ENCODE results near the gene OR6S1. TPM values are rescaled to one million over a fixed set of nuclear protein-coding genes. Genes with fewer than 3 reads are reported as not detected.
A peak's percentile ranks its signal among the peaks of the same experiment; 100 is the strongest.

Gene OR6S1
- total and polyA plus RNA-seq, 10 of the 15 experiments (the other 5 are each of a cell fraction or from before 2014, with no cell fraction given), result 0.22 to 0.67 (median 0.43) TPM; not detected in 4

- ChIA-PET CTCF (interaction anchor here (1.0 to 3.7 kb wide), 8 partner anchors 16 to 58 kb away, joined by 3 to 19 read pairs (median 8); partner anchors contain the start of gene RNASE4), POLR2A (interaction anchor here (1.2 to 2.1 kb wide), 4 partner anchors 10 to 51 kb away, joined by 3 to 8 read pairs (median 4); no protein-coding TSS in a partner anchor), SMC1A (ENCODE audit: uncharacterized antibody, unreplicated experiment) (interaction anchor here (0.9 to 5.2 kb wide), 11 partner anchors 10 to 305 kb away, joined by 3 to 49 read pairs (median 9); partner anchors contain the start of gene RNASE4), RAD21 (ENCODE audit: unreplicated experiment) (interaction anchor here (1.0 to 3.1 kb wide), 8 partner anchors 19 to 289 kb away, joined by 3 to 38 read pairs (median 4); partner anchors contain the start of genes PARP2 and RNASE4)
- Histone ChIP-seq H3K79me2 (ENCODE audit: control insufficient read depth, insufficient read depth, low read length) (no peaks in the 10 kb centered on the region), H3K36me3 (ENCODE audit: control insufficient read depth in 2 of 2, insufficient read depth in 2 of 2, low read length in 1 of 2) (no peaks in the 10 kb centered on the region), H3K27ac (ENCODE audit: control insufficient read depth, insufficient read depth) (no peak overlapping the region), H3K4me1 (ENCODE audit: control insufficient read depth, insufficient read depth, low read length) (peaks cover 7% of the 10 kb centered on the region; the same call in 1 of the 2 replicates), H3K4me2 (ENCODE audit: control insufficient read depth, insufficient read depth) (peak overlapping the region; percentile 99), H4K20me1 (ENCODE audit: control insufficient read depth, insufficient read depth) (no peaks in the 10 kb centered on the region), H2AFZ (ENCODE audit: control insufficient read depth, low read depth, low read length) (peak overlapping the region; percentile 25), H3K27me3 (replicated peaks in 1 of 2; ENCODE audit: control insufficient read depth in 2 of 2, insufficient read depth in 2 of 2, low read length in 1 of 2) (peaks cover 0 to 2% of the 10 kb centered on the region in 2 experiments; a peak in 1 of 4 replicates), H3K9me3 (replicated peaks; ENCODE audit: control insufficient read depth, insufficient read depth, low read length) (no peaks in the 10 kb centered on the region), H3K9ac (ENCODE audit: control insufficient read depth, insufficient read depth, low read length) (peak overlapping the region; percentile 51), H3K4me3 (peak overlapping the region; percentile 88; the same call in 1 of the 2 replicates)
- intact Hi-C loops (cut with micrococcal nuclease; ENCODE audit: unreplicated experiment), result loop anchor here (2.0 kb wide), 1 partner anchor 30 kb away; no protein-coding TSS in a partner anchor
- DNase-seq (ENCODE audit: low read depth, low spot score), result no peak
- in situ Hi-C loops (cut with MboI), result loop anchor here (5.0 kb wide), 1 partner anchor 50 kb away; the partner anchor contains the start of gene RNASE4
- under 1% methylated on average over 19 of the region's 19 CpGs for WGBS (ENCODE audit: insufficient coverage, insufficient replicate concordance, low lambda C conversion rate, missing lambda C conversion rate)
- BruUV-seq (replicated peaks), result no TSS peak
- peak; percentile 57 for ATAC-seq
- no peak for FAIRE-seq
- no peak; the same call in 1 of the 2 replicates for TF ChIP-seq ZBTB40 (IDR thresholded peaks at IDR 0.05; ENCODE audit: borderline replicate concordance)
- TF ChIP-seq BACH1 (IDR thresholded peaks at IDR 0.05; ENCODE audit: borderline replicate concordance), result 0 out of 2 replicates have a peak, but pooled peaks have one; percentile 10
- no peak for TF ChIP-seq ATF2 (IDR thresholded peaks at IDR 0.05; ENCODE audit: low read length)
- no peak for TF ChIP-seq MTA3 (IDR thresholded peaks at IDR 0.05; ENCODE audit: borderline replicate concordance, low read length)
- TF ChIP-seq RAD51 (IDR thresholded peaks at IDR 0.05), result no peak
- no peak for TF ChIP-seq BRCA1 (IDR thresholded peaks at IDR 0.05; ENCODE audit: low read depth, low read length)
- TF ChIP-seq TAF1 (IDR thresholded peaks at IDR 0.05; ENCODE audit: borderline replicate concordance, low read depth, low read length), result no peak
- TF ChIP-seq GABPA (IDR thresholded peaks at IDR 0.05; ENCODE audit: low read depth), result no peak
- no peak for TF ChIP-seq CHD1 (IDR thresholded peaks at IDR 0.05; ENCODE audit: low read depth, low read length)
- no peak for TF ChIP-seq FOXK2 (IDR thresholded peaks at IDR 0.05)
- TF ChIP-seq MAX (IDR thresholded peaks at IDR 0.05; ENCODE audit: low read depth, low read length), result 0 out of 2 replicates have a peak, but pooled peaks have one; percentile 21
Measured at GRCh38 chr14:20632448-20632830, 9.1 kb downstream of the OR6S1 start.

All from GM12878 (cell line).